Effector CD4-positive, alpha-beta T cell (primary cell): ENCODE measurements around the gene MCC.
A peak's percentile ranks its signal among the peaks of the same experiment; 100 is the strongest.

Experiments
- DNase-seq: peaks from one replicate; pipeline ENCODE4 v3.0.0-alpha.2; 2020

MCC gene

GRCh38 chr5:113299591-113299990 lies 188.7 kb downstream of the MCC start:
- DNase-seq = no peak

- DNase-seq = no peak
Measured at GRCh38 chr5:113296676-113297075, 191.6 kb downstream of the MCC start.

GRCh38 chr5:113295111-113295539 lies 193.1 kb downstream of the MCC start:
- DNase-seq = no peak

GRCh38 chr5:113294311-113295110 lies 193.7 kb downstream of the MCC start:
- DNase-seq = peak; percentile 46

- no peak for DNase-seq
Measured at GRCh38 chr5:113293975-113294310, 194.3 kb downstream of the MCC start.

- DNase-seq = no peak
Measured at GRCh38 chr5:113293068-113293974, 194.9 kb downstream of the MCC start.

GRCh38 chr5:113292462-113292861 lies 195.8 kb downstream of the MCC start:
- DNase-seq = no peak

GRCh38 chr5:113283558-113283957 lies 204.7 kb downstream of the MCC start:
- no peak for DNase-seq

GRCh38 chr5:113282472-113282871 lies 205.8 kb downstream of the MCC start:
- no peak for DNase-seq

- no peak for DNase-seq
Measured at GRCh38 chr5:113281194-113281593, 207.1 kb downstream of the MCC start.

GRCh38 chr5:113280541-113280940 lies 207.7 kb downstream of the MCC start:
- no peak for DNase-seq

GRCh38 chr5:113278976-113279375 lies 209.3 kb downstream of the MCC start:
- no peak for DNase-seq

GRCh38 chr5:113276493-113276892 lies 211.8 kb downstream of the MCC start:
- DNase-seq = no peak

- no peak for DNase-seq
Measured at GRCh38 chr5:113276001-113276400, 212.3 kb downstream of the MCC start.

- DNase-seq = no peak
Measured at GRCh38 chr5:113274836-113275414, 213.3 kb downstream of the MCC start.

- no peak for DNase-seq
Measured at GRCh38 chr5:113273948-113274347, 214.3 kb downstream of the MCC start.

- DNase-seq = no peak
Measured at GRCh38 chr5:113271745-113272454, 216.4 kb downstream of the MCC start.

- DNase-seq = no peak
Measured at GRCh38 chr5:113271015-113271414, 217.2 kb downstream of the MCC start.

GRCh38 chr5:113270086-113270485 lies 218.2 kb downstream of the MCC start:
- no peak for DNase-seq

GRCh38 chr5:113269023-113269997 lies 218.9 kb downstream of the MCC start:
- no peak for DNase-seq

- DNase-seq = no peak
Measured at GRCh38 chr5:113268232-113268631, 220.0 kb downstream of the MCC start.
